NCI-H526 treated with DMSO at 0.1 percent for 48 hours (cell line): ENCODE data around the gene ZNF831.
A peak's percentile ranks its signal among the peaks of the same experiment; 100 is the strongest.

Experiments used
- DNase-seq: peaks from one replicate; lab custom pipeline; 2025; lab: John Stamatoyannopoulos, UW

ZNF831 gene

GRCh38 chr20:59181936-59182335 lies 18.3 kb downstream of the ZNF831 start:
- no peak for DNase-seq

- peak; percentile 90 for DNase-seq
These were observed 18.9 kb downstream of the ZNF831 start for GRCh38 chr20:59182401-59183044.

DNA sequence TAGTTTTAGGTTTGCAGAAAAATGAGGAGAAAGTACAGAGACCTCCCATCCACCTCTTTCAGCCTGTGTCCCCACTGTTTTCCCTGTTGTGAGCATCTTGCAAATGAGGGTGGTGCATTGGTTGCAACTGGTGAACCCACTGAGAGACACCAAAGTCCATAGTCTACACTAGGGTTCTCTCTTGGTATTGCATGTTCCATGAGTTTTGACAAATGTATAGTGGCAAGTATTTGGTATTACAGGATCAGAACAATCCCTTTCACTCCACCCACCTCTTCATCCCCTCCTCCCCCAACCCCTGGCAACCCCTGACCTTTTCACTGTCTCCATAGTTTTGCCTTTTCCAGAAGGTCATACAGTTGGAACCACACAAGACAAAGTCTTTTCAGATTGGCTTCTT lies 20.1 kb downstream of the ZNF831 start:
- no peak for DNase-seq

DNA sequence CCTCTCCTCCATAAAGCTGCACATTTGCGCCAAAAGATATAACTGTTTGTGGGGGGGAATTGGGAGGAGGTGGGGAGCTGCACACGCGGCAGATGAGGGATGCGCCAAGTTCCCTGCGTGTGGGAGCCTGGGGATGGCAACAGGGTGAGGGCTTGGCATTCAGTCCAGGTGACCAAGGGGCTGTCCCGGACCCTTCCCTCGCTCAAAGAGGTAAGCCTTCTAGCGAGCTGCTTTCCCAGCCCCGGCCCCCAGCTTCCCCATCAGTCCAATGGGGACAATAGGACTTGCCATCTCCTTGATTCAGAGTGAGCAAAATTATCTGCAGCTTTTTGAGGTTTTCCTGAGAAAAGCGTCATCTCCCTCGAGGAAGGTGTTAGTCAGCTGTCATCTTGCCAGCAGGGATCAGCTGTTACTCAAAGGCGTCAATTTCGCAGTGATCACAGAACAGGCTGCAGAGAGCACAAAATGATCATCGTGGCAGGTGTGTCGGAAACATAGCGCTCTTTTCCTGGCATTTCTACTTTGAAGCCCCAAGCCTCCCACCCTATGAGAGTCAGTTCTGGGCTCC lies 21.3 kb downstream of the ZNF831 start:
- no peak for DNase-seq

- no peak for DNase-seq
These were observed 22.2 kb downstream of the ZNF831 start for GRCh38 chr20:59185809-59186208.

DNA sequence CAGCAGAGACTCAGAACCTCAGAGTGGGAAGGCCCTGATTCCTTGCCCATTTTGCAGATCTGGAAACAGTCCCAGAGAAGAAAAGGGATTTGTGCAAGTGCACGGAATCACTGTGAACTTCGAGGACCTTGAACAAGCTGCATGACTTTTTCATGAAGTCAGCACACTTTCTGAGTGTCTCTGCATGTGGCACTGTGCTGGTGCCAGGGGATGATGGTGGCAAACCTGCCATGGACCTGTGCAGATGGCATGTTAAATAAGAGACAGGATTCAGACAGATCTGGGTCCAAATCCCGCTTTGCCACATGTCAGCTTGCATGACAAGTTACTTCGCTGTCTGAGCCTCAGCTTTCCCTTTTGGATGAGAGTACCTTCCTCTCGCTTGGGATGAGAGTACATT lies 26.8 kb downstream of the ZNF831 start:
- DNase-seq, result no peak

DNA sequence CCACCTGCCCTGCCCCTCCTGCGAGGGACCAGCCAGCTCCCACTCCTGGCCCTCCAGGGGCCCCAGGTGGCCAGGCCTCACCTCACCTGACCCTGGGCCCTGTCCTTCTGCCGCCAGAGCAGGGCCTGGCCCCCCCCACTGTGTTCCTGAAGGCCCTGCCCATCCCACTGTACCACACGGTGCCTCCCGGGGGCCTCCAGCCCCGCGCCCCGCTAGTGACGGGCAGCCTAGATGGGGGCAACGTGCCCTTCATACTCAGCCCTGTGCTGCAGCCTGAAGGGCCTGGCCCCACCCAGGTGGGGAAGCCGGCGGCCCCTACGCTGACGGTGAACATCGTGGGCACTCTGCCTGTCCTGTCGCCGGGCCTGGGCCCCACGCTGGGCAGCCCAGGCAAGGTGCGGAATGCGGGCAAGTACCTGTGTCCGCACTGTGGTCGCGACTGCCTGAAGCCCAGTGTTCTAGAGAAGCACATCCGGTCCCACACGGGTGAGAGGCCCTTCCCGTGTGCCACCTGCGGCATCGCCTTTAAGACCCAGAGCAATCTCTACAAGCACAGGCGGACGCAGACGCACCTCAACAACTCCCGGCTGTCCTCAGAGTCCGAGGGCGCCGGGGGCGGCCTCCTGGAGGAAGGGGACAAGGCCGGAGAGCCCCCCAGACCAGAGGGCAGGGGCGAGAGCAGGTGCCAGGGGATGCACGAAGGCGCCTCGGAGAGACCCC lies 27.6 kb downstream of the ZNF831 start:
- no peak for DNase-seq

GRCh38 chr20:59191756-59192532 lies 28.3 kb downstream of the ZNF831 start:
- no peak for DNase-seq

GRCh38 chr20:59192533-59192896 lies 28.9 kb downstream of the ZNF831 start:
- DNase-seq, result no peak

DNA sequence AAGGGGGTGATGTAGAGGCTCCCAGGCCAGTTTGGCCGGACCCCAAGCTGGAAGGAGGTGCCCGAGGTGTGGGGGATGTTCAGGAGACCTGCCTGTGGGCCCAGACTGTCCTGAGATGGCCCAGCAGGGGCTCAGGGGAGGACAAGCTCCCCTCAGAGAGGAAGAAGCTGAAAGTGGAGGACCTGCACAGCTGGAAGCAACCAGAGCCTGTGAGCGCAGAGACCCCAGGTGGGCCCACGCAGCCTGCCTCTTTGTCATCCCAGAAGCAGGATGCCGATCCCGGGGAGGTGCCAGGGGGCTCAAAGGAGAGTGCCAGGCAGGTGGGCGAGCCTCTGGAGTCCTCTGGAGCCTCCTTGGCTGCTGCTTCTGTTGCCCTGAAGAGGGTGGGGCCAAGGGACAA lies 29.7 kb downstream of the ZNF831 start:
- DNase-seq, result no peak

GRCh38 chr20:59194023-59194935 lies 30.7 kb downstream of the ZNF831 start:
- no peak for DNase-seq

DNA sequence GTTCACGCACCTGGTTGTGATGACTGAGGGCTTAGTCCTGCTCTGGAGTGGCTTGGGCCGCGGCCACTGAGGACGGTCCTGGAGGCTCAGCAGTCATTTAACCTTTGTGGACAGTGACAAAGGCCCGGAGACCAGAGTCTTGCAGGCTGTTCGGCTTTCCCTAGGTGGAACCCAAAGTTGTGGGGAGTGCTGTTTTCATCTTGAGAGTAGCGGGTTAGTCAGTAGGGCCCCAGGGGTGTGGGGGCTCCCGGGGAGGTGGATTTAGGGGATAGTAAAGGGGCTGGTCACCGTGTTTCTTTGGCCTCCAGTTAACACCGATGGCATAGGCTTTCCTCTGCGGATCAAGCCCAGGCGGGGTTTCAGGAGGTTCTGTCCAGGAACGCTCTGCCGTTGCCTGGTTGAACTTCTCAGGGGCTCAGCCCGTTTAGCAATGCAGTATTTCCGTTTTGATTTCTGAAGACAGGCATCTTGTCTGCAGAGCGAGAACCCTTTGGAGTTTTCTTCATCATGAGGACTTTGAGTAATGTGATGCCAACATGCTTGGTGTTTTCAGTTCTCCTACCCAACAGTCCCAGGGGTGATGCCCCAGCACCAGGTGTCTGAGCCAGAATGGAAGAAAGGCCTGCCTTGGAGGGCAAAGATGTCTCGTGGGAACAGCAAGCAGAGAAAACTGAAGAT lies 31.8 kb downstream of the ZNF831 start:
- no peak for DNase-seq

DNA sequence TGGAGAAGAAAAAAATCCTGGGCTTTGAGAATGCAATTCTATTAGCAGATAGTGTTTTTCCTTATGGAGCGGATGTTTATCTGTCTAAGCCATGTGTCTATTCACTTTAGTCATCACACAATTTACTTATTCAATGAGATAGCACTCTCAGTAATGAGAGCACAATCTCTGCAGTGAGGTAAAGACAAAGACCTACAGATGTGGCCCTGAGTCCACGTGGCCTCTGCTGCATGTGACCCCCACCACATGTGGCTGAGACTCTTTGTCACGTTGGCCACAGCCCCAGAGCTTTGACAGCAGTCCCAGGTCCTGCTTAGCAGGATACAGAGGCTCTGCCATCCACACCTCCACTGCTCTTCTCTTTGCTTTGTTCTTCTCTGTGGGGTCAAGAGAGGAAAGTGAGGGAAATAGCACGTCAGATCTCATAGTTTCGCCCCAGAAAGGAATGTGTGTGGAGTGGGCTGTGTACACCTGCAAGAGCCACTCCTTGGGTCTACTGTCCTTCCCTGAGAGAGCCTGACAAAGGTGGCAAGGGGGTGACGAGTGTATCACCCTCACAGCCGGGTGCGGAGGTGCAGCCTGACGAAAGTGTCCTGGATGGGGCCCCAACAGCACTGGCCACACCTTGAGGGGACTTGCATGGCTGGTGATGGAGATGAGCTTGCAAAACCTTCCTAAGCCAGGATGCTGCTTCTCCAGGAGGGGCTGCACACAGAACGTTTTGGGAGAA lies 40.7 kb downstream of the ZNF831 start:
- DNase-seq, result no peak

GRCh38 chr20:59205044-59205443 lies 41.4 kb downstream of the ZNF831 start:
- no peak for DNase-seq

DNA sequence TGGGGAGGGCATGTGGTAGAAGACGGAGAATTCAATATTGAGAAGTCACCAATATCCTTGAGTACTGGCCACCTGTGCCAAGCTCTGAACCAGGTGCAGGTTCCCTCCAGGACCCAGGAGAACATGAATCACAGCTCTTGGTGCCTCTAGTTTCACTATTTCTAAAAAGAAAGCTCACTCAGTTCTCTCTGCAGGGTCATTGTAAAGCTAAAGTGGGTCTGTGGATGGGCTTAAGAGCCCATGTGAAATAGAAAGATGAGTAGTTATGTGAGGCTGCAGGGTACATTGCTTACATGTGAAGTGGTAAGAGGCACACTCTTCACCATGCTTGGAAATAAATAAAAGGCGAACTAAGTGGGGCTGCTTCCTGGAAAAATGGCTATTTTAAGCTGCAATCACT lies 43.6 kb downstream of the ZNF831 start:
- DNase-seq, result no peak

- no peak for DNase-seq
These were observed 44.2 kb downstream of the ZNF831 start for GRCh38 chr20:59207742-59208357.

GRCh38 chr20:59210186-59210585 lies 46.6 kb downstream of the ZNF831 start:
- no peak for DNase-seq

DNA sequence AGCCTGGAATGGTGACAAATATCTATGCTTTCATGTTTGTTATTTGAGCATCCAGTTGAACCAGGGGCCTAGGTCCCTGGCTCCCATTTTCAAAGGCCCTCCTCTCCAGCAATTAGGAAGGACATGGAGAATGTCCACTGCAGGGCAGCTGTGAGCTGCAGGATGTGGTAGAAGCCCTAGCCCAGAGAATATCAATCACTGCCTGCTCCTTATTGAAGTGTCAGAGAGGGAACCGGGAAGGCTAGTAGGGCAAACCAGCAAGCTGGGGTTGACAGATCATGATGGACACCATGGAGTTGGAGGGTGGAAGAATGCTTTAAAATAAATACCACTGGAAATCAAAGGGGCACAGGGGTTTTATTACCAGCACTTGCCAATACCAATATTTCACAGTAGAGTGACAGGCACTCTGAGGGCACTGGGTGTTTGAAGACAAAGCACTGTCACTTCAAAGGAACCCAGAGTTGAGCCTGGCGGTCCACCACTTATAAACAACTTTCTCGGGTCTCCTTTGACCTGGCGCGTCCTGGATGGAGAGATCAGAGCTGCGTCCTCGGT lies 47.7 kb downstream of the ZNF831 start:
- DNase-seq, result no peak

DNA sequence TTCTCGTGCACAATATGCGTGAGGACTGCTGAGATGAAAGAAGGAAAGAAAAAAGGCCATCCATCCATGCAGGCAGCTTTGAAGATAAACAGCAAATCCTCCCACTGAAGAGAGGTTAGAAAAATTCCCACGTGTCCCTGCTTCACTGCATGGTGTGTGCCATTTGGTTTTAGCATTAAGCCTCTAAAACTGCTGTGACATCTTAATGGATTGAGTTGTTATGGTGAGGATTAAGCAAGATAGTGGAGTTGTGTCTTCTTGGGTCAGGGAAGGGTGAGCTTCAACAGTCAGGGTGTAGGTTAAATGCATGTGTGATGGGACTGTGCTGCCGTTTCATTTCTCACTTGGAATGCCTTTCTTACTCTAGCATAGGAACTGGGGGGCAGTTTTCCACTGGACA lies 50.5 kb downstream of the ZNF831 start:
- DNase-seq, result no peak
